Measurements from ENCODE around the gene SNAI3. TPM values are rescaled to one million over a fixed set of nuclear protein-coding genes. Genes with fewer than 3 reads are reported as not detected.

Gene SNAI3
- polyA plus RNA-seq, 1 donor from 2014 or later, result not detected

DNA sequence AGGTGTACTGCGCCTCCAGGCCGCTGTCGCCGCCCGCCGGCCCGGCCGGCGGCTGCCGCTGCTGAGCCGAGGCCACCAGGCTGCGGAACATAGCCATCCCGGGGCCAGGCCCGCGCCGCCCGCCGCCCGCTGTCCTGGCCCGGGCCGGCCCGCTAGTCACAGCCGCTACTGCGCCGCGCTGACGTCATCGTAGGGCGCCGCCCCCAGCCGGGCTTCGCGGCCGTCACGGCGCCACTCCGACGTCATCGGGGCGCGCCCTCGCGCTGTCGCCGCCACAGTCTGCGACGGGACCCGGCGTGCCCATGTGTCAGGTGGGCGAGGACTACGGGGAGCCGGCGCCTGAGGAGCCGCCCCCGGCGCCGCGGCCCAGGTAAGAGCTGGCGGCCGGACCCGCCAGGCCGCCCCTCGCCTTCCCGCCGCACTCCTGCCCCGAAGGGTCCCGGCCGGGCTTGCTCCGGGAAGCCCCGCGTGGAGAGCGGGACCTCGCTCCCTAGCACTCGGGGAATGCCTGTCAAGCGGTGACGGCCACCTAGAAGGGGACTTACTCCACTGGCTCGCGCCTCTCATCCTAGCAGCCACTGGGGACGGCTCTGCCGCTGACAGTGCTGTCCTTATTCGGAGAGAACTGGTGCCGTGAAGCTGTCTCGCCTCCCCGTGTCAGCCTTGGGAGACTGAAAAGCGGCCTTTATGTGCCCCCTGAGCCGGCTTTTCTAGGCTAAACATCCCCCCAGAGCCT lies 20.1 kb upstream of the SNAI3 start, which contains the start of the genes CTU2 and RNF166:
Gene CTU2, plus strand, starts transcription at position 275 of the 736 bp plus-strand sequence. Its CDS starts 28 bp downstream, at position 303.
Gene RNF166, minus strand, starts transcription at position 180 of the 736 bp plus-strand sequence. Its CDS starts 83 bp downstream, at position 97.
- Histone ChIP-seq H3K36me3 (ENCODE audit: insufficient read depth, low read length) (no peaks in the 10 kb centered on the region), H3F3A (ENCODE audit: insufficient read depth, low read length, poor library complexity, severe bottlenecking) (no peaks in the 10 kb centered on the region), H3K79me2 (replicated peaks; ENCODE audit: insufficient read depth, low read length) (peaks cover 15% of the 10 kb centered on the region), H3K27me3 (ENCODE audit: insufficient read depth, low read depth, low read length) (no peaks in the 10 kb centered on the region), H4K20me1 (ENCODE audit: insufficient read depth) (no peaks in the 10 kb centered on the region), H3K27ac (ENCODE audit: low read length) (no peak within 1 kb of the TSS), H3K4me3 (ENCODE audit: low read length) (peak within 1 kb of the TSS; percentile 94), H3K9me3 (ENCODE audit: low read length) (no peaks in the 10 kb centered on the region), H3K9me2 (ENCODE audit: insufficient read depth, low read length) (no peaks in the 10 kb centered on the region), H2AFZ (ENCODE audit: low read depth, low read length) (no peak within 1 kb of the TSS), H3K4me2 (ENCODE audit: low read length) (peak within 1 kb of the TSS; percentile 96), H3K9ac (ENCODE audit: low read length) (peak within 1 kb of the TSS; percentile 72)
- TF ChIP-seq EP300 (conservative IDR thresholded peaks at IDR 0.05; ENCODE audit: poor library complexity, severe bottlenecking) (peak; percentile 80), POLR2AphosphoS5 (IDR thresholded peaks at IDR 0.05) (peak; percentile 79), EZH2 (IDR thresholded peaks at IDR 0.05; ENCODE audit: borderline replicate concordance, insufficient read depth, low read length, poor library complexity, severe bottlenecking) (no peak), RAD21 (conservative IDR thresholded peaks at IDR 0.05) (peak; percentile 33), SMC3 (conservative IDR thresholded peaks at IDR 0.05; ENCODE audit: poor library complexity) (peak; percentile 37), TAF1 (IDR thresholded peaks at IDR 0.05; ENCODE audit: low read depth) (no peak), REST (IDR thresholded peaks at IDR 0.05; ENCODE audit: borderline replicate concordance) (peak; percentile 53), MXI1 (conservative IDR thresholded peaks at IDR 0.05; ENCODE audit: poor library complexity, severe bottlenecking) (peak; percentile 100)
- TF ChIP-seq, protein P1, sequence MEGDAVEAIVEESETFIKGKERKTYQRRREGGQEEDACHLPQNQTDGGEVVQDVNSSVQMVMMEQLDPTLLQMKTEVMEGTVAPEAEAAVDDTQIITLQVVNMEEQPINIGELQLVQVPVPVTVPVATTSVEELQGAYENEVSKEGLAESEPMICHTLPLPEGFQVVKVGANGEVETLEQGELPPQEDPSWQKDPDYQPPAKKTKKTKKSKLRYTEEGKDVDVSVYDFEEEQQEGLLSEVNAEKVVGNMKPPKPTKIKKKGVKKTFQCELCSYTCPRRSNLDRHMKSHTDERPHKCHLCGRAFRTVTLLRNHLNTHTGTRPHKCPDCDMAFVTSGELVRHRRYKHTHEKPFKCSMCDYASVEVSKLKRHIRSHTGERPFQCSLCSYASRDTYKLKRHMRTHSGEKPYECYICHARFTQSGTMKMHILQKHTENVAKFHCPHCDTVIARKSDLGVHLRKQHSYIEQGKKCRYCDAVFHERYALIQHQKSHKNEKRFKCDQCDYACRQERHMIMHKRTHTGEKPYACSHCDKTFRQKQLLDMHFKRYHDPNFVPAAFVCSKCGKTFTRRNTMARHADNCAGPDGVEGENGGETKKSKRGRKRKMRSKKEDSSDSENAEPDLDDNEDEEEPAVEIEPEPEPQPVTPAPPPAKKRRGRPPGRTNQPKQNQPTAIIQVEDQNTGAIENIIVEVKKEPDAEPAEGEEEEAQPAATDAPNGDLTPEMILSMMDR (IDR thresholded peaks at IDR 0.05; ENCODE audit: poor library complexity, severe bottlenecking), result peak; percentile 37

DNA sequence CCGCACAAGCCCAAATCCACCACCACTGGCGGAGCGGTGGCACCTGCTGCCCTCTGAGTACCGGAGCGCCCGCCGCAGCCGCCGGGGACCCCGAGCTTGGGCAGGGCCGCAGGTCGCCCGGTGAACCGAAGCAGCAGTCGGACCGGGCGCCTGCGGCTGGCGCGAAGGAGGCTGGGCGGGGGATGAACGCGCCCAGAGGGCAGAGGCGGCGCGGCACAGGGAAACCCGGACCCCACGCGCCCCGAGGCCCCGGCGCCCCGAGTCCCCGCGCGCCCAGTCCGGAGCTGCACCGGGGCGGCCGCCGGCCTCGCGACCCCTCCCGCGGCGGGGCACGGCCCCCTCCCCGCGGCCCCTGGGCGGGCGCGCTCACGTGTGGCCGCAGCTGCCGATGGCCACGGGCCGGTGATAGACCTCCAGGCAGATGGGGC lies 19.5 kb upstream of the SNAI3 start:
- no peaks in the 10 kb centered on the region for H3K9me3 ChIP-seq (ENCODE audit: low read length)
- H3K4me3 ChIP-seq (ENCODE audit: low read length), result peak overlapping the region; percentile 94
- peaks cover 15% of the 10 kb centered on the region for H3K79me2 ChIP-seq (replicated peaks; ENCODE audit: insufficient read depth, low read length)
- no peaks in the 10 kb centered on the region for H3F3A ChIP-seq (ENCODE audit: insufficient read depth, low read length, poor library complexity, severe bottlenecking)
- H2AFZ ChIP-seq (ENCODE audit: low read depth, low read length), result no peak overlapping the region
- peak overlapping the region; percentile 72 for H3K9ac ChIP-seq (ENCODE audit: low read length)
- no peak for TF ChIP-seq TAF1 (IDR thresholded peaks at IDR 0.05; ENCODE audit: low read depth)
- TF ChIP-seq RAD21 (conservative IDR thresholded peaks at IDR 0.05), result no peak
- TF ChIP-seq MXI1 (conservative IDR thresholded peaks at IDR 0.05; ENCODE audit: poor library complexity, severe bottlenecking), result no peak
- TF ChIP-seq, protein P1 (IDR thresholded peaks at IDR 0.05; ENCODE audit: poor library complexity, severe bottlenecking), result no peak
- no peak for TF ChIP-seq SMC3 (conservative IDR thresholded peaks at IDR 0.05; ENCODE audit: poor library complexity)
- TF ChIP-seq POLR2AphosphoS5 (IDR thresholded peaks at IDR 0.05), result no peak
- TF ChIP-seq REST (IDR thresholded peaks at IDR 0.05; ENCODE audit: borderline replicate concordance), result no peak
- no peak for TF ChIP-seq EP300 (conservative IDR thresholded peaks at IDR 0.05; ENCODE audit: poor library complexity, severe bottlenecking)
- TF ChIP-seq EZH2 (IDR thresholded peaks at IDR 0.05; ENCODE audit: borderline replicate concordance, insufficient read depth, low read length, poor library complexity, severe bottlenecking), result no peak
- H3K9me2 ChIP-seq (ENCODE audit: insufficient read depth, low read length), result no peaks in the 10 kb centered on the region
- H3K27ac ChIP-seq (ENCODE audit: low read length), result no peak overlapping the region
- H3K36me3 ChIP-seq (ENCODE audit: insufficient read depth, low read length), result no peaks in the 10 kb centered on the region
- H3K4me2 ChIP-seq (ENCODE audit: low read length), result peak overlapping the region; percentile 96
- no peaks in the 10 kb centered on the region for H4K20me1 ChIP-seq (ENCODE audit: insufficient read depth)
- no peaks in the 10 kb centered on the region for H3K27me3 ChIP-seq (ENCODE audit: insufficient read depth, low read depth, low read length)
